Measurements from ENCODE around the gene COL21A1. TPM values are rescaled to one million over a fixed set of nuclear protein-coding genes. Genes with fewer than 3 reads are reported as not detected.

Gene COL21A1
- total and polyA plus RNA-seq, 2 of the 13 experiments (the other 11 are each of a cell fraction or from before 2014, with no cell fraction given), result 0.13 TPM; not detected in 1

DNA sequence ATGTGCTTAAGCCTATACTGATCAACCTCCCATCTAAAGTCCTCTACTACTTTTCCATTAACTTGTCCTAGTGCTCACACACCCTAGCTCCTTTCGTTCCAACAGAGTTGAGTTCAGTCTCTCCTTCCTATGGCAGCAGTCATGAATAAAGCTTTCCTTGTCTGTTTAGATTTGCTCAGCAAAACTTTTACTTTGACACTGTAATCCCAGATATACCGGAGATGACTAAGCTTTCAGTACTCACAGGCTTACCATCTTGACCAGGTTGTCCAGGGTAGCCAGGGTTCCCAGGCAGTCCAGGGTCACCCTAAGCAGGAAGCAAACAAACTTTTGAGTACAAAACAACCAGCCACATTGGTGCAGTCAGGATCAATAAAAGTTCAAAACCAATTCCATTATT lies 90.7 kb downstream of the COL21A1 start (continued):
- no peak for TF ChIP-seq SETDB1 (CRISPR knock-in tag; IDR thresholded peaks at IDR 0.05; ENCODE audit: borderline replicate concordance)
- 0 out of 2 replicates have a peak, but pooled peaks have one; percentile 43 for TF ChIP-seq ZNF878 (CRISPR knock-in tag; IDR thresholded peaks at IDR 0.05)
- peak; percentile 83 for TF ChIP-seq SALL1 (CRISPR knock-in tag; IDR thresholded peaks at IDR 0.05)
- TF ChIP-seq NR2F1 (CRISPR knock-in tag; IDR thresholded peaks at IDR 0.05), result peak; percentile 24 to 55; a peak in 1 of 4 replicates
- peak; percentile 28; the same call in 1 of the 2 replicates for TF ChIP-seq HNF4A (CRISPR knock-in tag; IDR thresholded peaks at IDR 0.05)
- TF ChIP-seq ZNF552 (CRISPR knock-in tag; IDR thresholded peaks at IDR 0.05; ENCODE audit: borderline replicate concordance), result no peak
- peak; percentile 38 for TF ChIP-seq TEAD3 (CRISPR knock-in tag; optimal IDR thresholded peaks at IDR 0.05; ENCODE audit: borderline replicate concordance)
- TF ChIP-seq, protein P1, sequence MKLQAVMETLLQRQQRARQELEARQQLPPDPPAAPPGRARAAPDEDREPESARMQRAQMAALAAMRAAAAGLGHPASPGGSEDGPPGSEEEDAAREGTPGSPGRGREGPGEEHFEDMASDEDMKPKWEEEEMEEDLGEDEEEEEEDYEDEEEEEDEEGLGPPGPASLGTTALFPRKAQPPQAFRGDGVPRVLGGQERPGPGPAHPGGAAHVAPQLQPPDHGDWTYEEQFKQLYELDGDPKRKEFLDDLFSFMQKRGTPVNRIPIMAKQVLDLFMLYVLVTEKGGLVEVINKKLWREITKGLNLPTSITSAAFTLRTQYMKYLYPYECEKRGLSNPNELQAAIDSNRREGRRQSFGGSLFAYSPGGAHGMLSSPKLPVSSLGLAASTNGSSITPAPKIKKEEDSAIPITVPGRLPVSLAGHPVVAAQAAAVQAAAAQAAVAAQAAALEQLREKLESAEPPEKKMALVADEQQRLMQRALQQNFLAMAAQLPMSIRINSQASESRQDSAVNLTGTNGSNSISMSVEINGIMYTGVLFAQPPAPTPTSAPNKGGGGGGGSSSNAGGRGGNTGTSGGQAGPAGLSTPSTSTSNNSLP (IDR thresholded peaks at IDR 0.05; ENCODE audit: low read depth, low read length), result peak; percentile 21; the same call in 1 of the 2 replicates
- peak; percentile 52; the same call in 1 of the 2 replicates for TF ChIP-seq ZFP36L1 (CRISPR knock-in tag; IDR thresholded peaks at IDR 0.05)
- TF ChIP-seq, protein P2, sequence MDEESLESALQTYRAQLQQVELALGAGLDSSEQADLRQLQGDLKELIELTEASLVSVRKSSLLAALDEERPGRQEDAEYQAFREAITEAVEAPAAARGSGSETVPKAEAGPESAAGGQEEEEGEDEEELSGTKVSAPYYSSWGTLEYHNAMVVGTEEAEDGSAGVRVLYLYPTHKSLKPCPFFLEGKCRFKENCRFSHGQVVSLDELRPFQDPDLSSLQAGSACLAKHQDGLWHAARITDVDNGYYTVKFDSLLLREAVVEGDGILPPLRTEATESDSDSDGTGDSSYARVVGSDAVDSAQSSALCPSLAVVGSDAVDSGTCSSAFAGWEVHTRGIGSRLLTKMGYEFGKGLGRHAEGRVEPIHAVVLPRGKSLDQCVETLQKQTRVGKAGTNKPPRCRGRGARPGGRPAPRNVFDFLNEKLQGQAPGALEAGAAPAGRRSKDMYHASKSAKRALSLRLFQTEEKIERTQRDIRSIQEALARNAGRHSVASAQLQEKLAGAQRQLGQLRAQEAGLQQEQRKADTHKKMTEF (CRISPR knock-in tag; IDR thresholded peaks at IDR 0.05), result peak; percentile 70
- TF ChIP-seq, protein P3, sequence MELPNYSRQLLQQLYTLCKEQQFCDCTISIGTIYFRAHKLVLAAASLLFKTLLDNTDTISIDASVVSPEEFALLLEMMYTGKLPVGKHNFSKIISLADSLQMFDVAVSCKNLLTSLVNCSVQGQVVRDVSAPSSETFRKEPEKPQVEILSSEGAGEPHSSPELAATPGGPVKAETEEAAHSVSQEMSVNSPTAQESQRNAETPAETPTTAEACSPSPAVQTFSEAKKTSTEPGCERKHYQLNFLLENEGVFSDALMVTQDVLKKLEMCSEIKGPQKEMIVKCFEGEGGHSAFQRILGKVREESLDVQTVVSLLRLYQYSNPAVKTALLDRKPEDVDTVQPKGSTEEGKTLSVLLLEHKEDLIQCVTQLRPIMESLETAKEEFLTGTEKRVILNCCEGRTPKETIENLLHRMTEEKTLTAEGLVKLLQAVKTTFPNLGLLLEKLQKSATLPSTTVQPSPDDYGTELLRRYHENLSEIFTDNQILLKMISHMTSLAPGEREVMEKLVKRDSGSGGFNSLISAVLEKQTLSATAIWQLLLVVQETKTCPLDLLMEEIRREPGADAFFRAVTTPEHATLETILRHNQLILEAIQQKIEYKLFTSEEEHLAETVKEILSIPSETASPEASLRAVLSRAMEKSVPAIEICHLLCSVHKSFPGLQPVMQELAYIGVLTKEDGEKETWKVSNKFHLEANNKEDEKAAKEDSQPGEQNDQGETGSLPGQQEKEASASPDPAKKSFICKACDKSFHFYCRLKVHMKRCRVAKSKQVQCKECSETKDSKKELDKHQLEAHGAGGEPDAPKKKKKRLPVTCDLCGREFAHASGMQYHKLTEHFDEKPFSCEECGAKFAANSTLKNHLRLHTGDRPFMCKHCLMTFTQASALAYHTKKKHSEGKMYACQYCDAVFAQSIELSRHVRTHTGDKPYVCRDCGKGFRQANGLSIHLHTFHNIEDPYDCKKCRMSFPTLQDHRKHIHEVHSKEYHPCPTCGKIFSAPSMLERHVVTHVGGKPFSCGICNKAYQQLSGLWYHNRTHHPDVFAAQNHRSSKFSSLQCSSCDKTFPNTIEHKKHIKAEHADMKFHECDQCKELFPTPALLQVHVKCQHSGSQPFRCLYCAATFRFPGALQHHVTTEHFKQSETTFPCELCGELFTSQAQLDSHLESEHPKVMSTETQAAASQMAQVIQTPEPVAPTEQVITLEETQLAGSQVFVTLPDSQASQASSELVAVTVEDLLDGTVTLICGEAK (IDR thresholded peaks at IDR 0.05), result peak; percentile 36; the same call in 1 of the 2 replicates
- TF ChIP-seq, protein P3 (CRISPR knock-in tag; IDR thresholded peaks at IDR 0.05), result peak; percentile 95
- TF ChIP-seq, protein P4, sequence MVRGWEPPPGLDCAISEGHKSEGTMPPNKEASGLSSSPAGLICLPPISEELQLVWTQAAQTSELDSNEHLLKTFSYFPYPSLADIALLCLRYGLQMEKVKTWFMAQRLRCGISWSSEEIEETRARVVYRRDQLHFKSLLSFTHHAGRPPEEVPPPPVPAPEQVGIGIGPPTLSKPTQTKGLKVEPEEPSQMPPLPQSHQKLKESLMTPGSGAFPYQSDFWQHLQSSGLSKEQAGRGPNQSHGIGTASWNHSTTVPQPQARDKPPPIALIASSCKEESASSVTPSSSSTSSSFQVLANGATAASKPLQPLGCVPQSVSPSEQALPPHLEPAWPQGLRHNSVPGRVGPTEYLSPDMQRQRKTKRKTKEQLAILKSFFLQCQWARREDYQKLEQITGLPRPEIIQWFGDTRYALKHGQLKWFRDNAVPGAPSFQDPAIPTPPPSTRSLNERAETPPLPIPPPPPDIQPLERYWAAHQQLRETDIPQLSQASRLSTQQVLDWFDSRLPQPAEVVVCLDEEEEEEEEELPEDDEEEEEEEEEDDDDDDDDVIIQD (CRISPR knock-in tag; IDR thresholded peaks at IDR 0.05; ENCODE audit: low read depth), result peak; percentile 90
- peak; percentile 71 for TF ChIP-seq ONECUT2 (CRISPR knock-in tag; IDR thresholded peaks at IDR 0.05)

Data from HepG2 (cell line).